Liver (tissue), 3 donors: ENCODE data around the gene PPM1L.

Experiments
- RXRA ChIP-seq, 2 donors: IDR thresholded peaks; 2 replicates each; pipeline ENCODE4 v1.6.1; 2017 to 2018; ENCODE audit warnings: antibody characterized with exemption in 2 of 2, mild to moderate bottlenecking in 1 of 2
- SP1 ChIP-seq: IDR thresholded peaks from 2 replicates; pipeline ENCODE4 v1.6.1; 2018; ENCODE audit warnings: antibody characterized with exemption, mild to moderate bottlenecking
- TF ChIP-seq, protein P1 (sequence below): fragments of 150-350 bp; IDR thresholded peaks from 2 replicates; pipeline ENCODE4 v1.5.1; 2017; ENCODE audit warnings: improper control_type of control experiment, low read depth, low read length; ENCODE audit not compliant: missing input control
- donor health status: healthy.
- donor health status: healthy.

DNA sequence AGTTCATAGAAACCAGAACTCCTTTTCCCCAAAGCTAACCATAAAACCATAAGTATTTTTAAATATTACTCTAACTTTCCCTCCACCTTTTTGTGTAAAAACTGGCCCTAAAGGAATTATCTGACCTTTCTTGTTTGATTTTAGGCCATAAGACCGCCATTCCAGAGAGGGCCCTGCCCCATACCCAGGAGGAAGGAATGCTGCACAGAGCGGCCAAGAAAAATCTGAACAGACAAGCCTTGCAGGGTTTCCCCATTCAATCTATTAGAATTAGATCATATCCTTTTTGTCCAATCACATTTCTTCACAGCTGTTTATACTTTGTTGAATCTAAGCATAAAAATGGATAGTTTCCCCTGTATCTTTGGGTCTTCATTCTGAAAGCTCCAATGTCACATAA is 252.1 kb downstream of the PPM1L start:
- TF ChIP-seq, protein P1, sequence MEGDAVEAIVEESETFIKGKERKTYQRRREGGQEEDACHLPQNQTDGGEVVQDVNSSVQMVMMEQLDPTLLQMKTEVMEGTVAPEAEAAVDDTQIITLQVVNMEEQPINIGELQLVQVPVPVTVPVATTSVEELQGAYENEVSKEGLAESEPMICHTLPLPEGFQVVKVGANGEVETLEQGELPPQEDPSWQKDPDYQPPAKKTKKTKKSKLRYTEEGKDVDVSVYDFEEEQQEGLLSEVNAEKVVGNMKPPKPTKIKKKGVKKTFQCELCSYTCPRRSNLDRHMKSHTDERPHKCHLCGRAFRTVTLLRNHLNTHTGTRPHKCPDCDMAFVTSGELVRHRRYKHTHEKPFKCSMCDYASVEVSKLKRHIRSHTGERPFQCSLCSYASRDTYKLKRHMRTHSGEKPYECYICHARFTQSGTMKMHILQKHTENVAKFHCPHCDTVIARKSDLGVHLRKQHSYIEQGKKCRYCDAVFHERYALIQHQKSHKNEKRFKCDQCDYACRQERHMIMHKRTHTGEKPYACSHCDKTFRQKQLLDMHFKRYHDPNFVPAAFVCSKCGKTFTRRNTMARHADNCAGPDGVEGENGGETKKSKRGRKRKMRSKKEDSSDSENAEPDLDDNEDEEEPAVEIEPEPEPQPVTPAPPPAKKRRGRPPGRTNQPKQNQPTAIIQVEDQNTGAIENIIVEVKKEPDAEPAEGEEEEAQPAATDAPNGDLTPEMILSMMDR: no peak
- no peak for TF ChIP-seq RXRA (IDR thresholded peaks at IDR 0.05)
- TF ChIP-seq SP1: no peak
